HepG2 (cell line): Measurements from ENCODE around the gene CHTF8. TPM values are rescaled to one million over a fixed set of nuclear protein-coding genes. Genes with fewer than 3 reads are reported as not detected.

Experiments
- ATAC-seq: fragments of 200-7000 bp; cut with Tn5 transposase; 3 replicates; pipeline ENCODE4 v1.9.1; 2020; ENCODE audit warnings: mild to moderate bottlenecking, moderate library complexity
- BruUV-seq: library from RNA; stranded (reverse); fragments of 400-500 nt; replicated peaks from 2 replicates; lab custom pipeline; 2021; lab: Mats Ljungman, UMichigan
- CTCF ChIA-PET: fragments of 300-600 bp; formaldehyde crosslinking; extraction: SDS; loops from one replicate; lab custom pipeline; 2021; ENCODE audit warnings: low total read pairs, inconsistent platforms, low intra/inter-chr PET ratio; lab: Yijun Ruan, JAX
- POLR2A ChIA-PET: fragments of 350-600 bp; sonication (Branson Sonifier 250); formaldehyde crosslinking; loops from one replicate; lab custom pipeline; 2020; ENCODE audit warnings: antibody characterized with exemption, inconsistent platforms; lab: Yijun Ruan, JAX
- DNase-seq: peaks from one replicate; pipeline ENCODE4 v3.0.0-alpha.2; 2015; ENCODE audit warnings: low spot score
- FAIRE-seq: peaks from 3 replicates; lab custom pipeline; 2011; peaks lifted over from hg19 to GRCh38; lab: Jason Lieb, UNC
- H2AFZ ChIP-seq: one replicate; pipeline ENCODE4 v1.6.1; 2011; ENCODE audit warnings: low read length, inconsistent platforms
- H3K27ac ChIP-seq: fragments of 300-600 bp; 3 replicates; pipeline ENCODE4 v1.8.0; 2011; ENCODE audit warnings: mixed run types, mild to moderate bottlenecking, mixed read lengths, low read length, inconsistent platforms; ENCODE audit not compliant: insufficient read depth; ENCODE audit errors: extremely low read length
- H3K27me3 ChIP-seq, 2 experiments: fragments of 200-600 bp in 1 of 2; 2 replicates in 1 of 2; 3 replicates in 1 of 2; pipeline versions ENCODE4 v1.6.0 to v1.8.0; 2011; ENCODE audit warnings: low read length in 2 of 2, mild to moderate bottlenecking in 2 of 2, moderate library complexity in 2 of 2, inconsistent platforms in 1 of 2; ENCODE audit not compliant: insufficient read depth in 2 of 2, control insufficient read depth in 1 of 2
- H3K36me3 ChIP-seq, 2 experiments: fragments of 200-600 bp in 1 of 2; replicated peaks in 1 of 2; 2 replicates in 1 of 2; 3 replicates in 1 of 2; pipeline versions ENCODE4 v1.5.1 to v1.8.0; 2011; ENCODE audit warnings: low read length in 2 of 2, inconsistent platforms in 1 of 2; ENCODE audit not compliant: insufficient read depth in 2 of 2, control insufficient read depth in 1 of 2
- H3K4me1 ChIP-seq: 2 replicates; pipeline ENCODE4 v1.5.1; 2012; ENCODE audit warnings: low read length, inconsistent platforms; ENCODE audit not compliant: insufficient read depth
- H3K4me2 ChIP-seq: 2 replicates; pipeline ENCODE4 v1.6.0; 2011; ENCODE audit warnings: low read depth, low read length, inconsistent platforms
- H3K4me3 ChIP-seq, 3 experiments: fragments of 200-600 bp in 1 of 3; sonication (generic), shearing (Covaris generic) in 1 of 3; replicated peaks in 1 of 3; 2 replicates each; pipeline ENCODE4 v1.5.1; 2011 to 2016; ENCODE audit warnings: low read length in 3 of 3, inconsistent platforms in 2 of 3, low read depth in 2 of 3, mild to moderate bottlenecking in 2 of 3, control low read depth in 1 of 3, mixed read lengths in 1 of 3; ENCODE audit not compliant: insufficient read depth in 1 of 3
- H3K79me2 ChIP-seq: one replicate; pipeline ENCODE4 v1.6.1; 2011; ENCODE audit warnings: low read length, inconsistent platforms; ENCODE audit not compliant: insufficient read depth
- H3K9ac ChIP-seq: 2 replicates; pipeline ENCODE4 v1.6.0; 2011; ENCODE audit warnings: mild to moderate bottlenecking, low read depth, low read length, inconsistent platforms; ENCODE audit not compliant: insufficient read depth
- H3K9me3 ChIP-seq: 2 replicates; pipeline ENCODE4 v1.5.1; 2012; ENCODE audit warnings: mild to moderate bottlenecking, low read length
- H4K20me1 ChIP-seq: 2 replicates; pipeline ENCODE4 v1.6.0; 2011; ENCODE audit warnings: inconsistent platforms, mild to moderate bottlenecking, low read length, moderate library complexity; ENCODE audit not compliant: insufficient read depth
- ELF3 ChIP-seq: IDR thresholded peaks from 2 replicates; pipeline ENCODE4 v1.6.1; 2016; ENCODE audit warnings: missing genetic modification reagents, missing compliant biosample characterization
- FOXC1 ChIP-seq: sonication (generic); formaldehyde crosslinking; IDR thresholded peaks from 2 replicates; pipeline ENCODE4 v1.8.0; 2022; ENCODE audit warnings: mild to moderate bottlenecking, missing genetic modification reagents, borderline replicate concordance
- IKZF5 ChIP-seq: IDR thresholded peaks from 2 replicates; pipeline ENCODE4 v1.6.1; 2018; ENCODE audit warnings: missing genetic modification reagents, mild to moderate bottlenecking, missing compliant biosample characterization
- NR1H2 ChIP-seq: sonication (generic); formaldehyde crosslinking; IDR thresholded peaks from 2 replicates; pipeline ENCODE4 v1.8.1; 2022; ENCODE audit warnings: low read depth, missing genetic modification reagents, borderline replicate concordance
- SMC3 ChIP-seq: IDR thresholded peaks from 2 replicates; pipeline ENCODE4 v1.6.1; 2011; ENCODE audit warnings: low read length, improper control_type of control experiment
- SP4 ChIP-seq: sonication (generic); formaldehyde crosslinking; IDR thresholded peaks from 2 replicates; pipeline ENCODE4 v1.8.1; 2023; ENCODE audit warnings: mild to moderate bottlenecking, missing genetic modification reagents
- ZBTB7B ChIP-seq: sonication (generic); formaldehyde crosslinking; IDR thresholded peaks from 2 replicates; pipeline ENCODE4 v1.4.0; 2020; ENCODE audit warnings: missing genetic modification reagents
- ZNF276 ChIP-seq: sonication (generic); formaldehyde crosslinking; IDR thresholded peaks from 2 replicates; pipeline ENCODE4 v1.4.0; 2020; ENCODE audit warnings: mild to moderate bottlenecking, low read depth, missing genetic modification reagents
- ZNF598 ChIP-seq: sonication (generic); formaldehyde crosslinking; IDR thresholded peaks from 2 replicates; pipeline ENCODE4 v1.5.1; 2020; ENCODE audit warnings: mild to moderate bottlenecking, missing genetic modification reagents, borderline replicate concordance
- WGBS: methylation state at CpG from one replicate; pipeline ENCODE4 v1.1.6; 2017; ENCODE audit warnings: low lambda C conversion rate; 5-methylcytosine and 5-hydroxymethylcytosine counted together
- in situ Hi-C: cut with HindIII; loops from 2 replicates; pipeline ENCODE4 v1.10.0; 2017; ENCODE audit warnings: low pct_unique_long_range_greater_than_20kb; ENCODE audit not compliant: extremely low pct_ligation_motif_present
- intact Hi-C: fragments of 100-400 bp; cut with micrococcal nuclease; formaldehyde crosslinking; loops from one replicate; pipeline ENCODE4 v1.10.0; 2022; ENCODE audit not compliant: unreplicated experiment
- polyA plus RNA-seq, 8 experiments: library from polyadenylated mRNA; depleted of rRNA in 3 of 8; stranded (reverse) in 7 of 8; unstranded in 1 of 8; fragments of >200 nt; fragmentation: Illumina TruSeq in 4 of 8; extraction: Trizol in 4 of 8; gene quantifications; 2 replicates each; pipeline versions ENCODE4 v1.2.1 to v1.2.3, GENCODE V29; 2011 to 2016; ENCODE audit warnings: low read depth in 4 of 8, missing spikeins in 1 of 8, mixed read lengths in 1 of 8; ENCODE audit not compliant: insufficient read depth in 1 of 8
- total RNA-seq, 5 experiments: library from RNA; depleted of rRNA; stranded (reverse); fragments of >200 nt; fragmentation: Illumina TruSeq; extraction: Trizol; gene quantifications; 2 replicates each; pipeline ENCODE4 v1.2.3, GENCODE V29; 2016; ENCODE audit warnings: low read depth in 1 of 5
- TF ChIP-seq, protein P1 (sequence below): IDR thresholded peaks from 2 replicates; pipeline ENCODE4 v1.6.1; 2016; ENCODE audit warnings: mild to moderate bottlenecking

CHTF8 gene
- total and polyA plus RNA-seq, 2 of the 13 experiments (the other 11 are each of a cell fraction or from before 2014, with no cell fraction given) = 37.2 to 67.5 TPM

DNA sequence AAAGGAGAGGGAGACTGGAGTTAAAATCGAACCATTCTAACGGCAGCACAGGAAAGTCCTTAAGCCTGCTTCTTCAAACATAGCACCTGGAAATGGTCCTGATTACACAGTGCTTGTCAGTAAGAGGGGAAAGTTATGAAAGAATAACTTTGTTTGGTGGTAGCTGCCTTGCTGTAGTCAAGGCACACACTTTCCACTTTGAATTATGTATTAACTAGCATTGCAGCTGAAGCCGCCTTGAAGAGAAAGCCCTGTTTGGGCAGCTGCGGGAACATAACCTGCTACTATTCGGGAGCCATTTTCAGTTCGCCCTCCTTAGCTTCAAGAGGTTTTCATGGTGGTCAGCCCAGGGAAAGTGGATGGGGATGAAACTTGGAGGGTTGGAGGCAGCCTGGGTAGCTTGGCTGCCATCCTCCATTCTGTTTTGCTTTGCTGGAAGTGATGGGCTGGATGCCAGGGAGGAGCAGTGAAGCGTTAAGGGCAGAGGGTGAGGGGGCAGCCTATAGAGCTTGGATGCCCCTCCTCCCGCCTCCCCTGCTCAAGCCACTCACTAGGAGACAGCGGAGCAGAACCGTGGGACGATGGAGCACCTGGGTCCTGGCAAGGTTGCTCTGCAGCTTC, 32.2 kb downstream of the CHTF8 start:
- no peak for FAIRE-seq
- peaks cover 23% of the 10 kb centered on the region for H3K4me1 ChIP-seq
- peak; percentile 50 for ATAC-seq
- ChIA-PET POLR2A (interaction anchor here (0.9 to 1.6 kb wide), 2 partner anchors 10 to 32 kb away, joined by 3 read pairs; partner anchors contain the start of genes CHTF8 and UTP4), CTCF (no interaction called here)
- peak overlapping the region; percentile 77 for H3K4me2 ChIP-seq
- H3K9ac ChIP-seq = no peak overlapping the region
- peaks cover 4 to 38% of the 10 kb centered on the region in 2 experiments; a peak in 4 of 5 replicates for H3K27me3 ChIP-seq
- intact Hi-C loops = loop anchor here (10.0 kb wide), 1 partner anchor 105 kb away; no protein-coding TSS in a partner anchor
- H3K79me2 ChIP-seq = no peaks in the 10 kb centered on the region
- in situ Hi-C loops = loop anchor here (10.0 to 25.0 kb wide), 2 partner anchors 105 to 388 kb away; no protein-coding TSS in a partner anchor
- no TSS peak for BruUV-seq
- no peak for DNase-seq
- no peaks in the 10 kb centered on the region for H4K20me1 ChIP-seq
- no peak overlapping the region for H3K27ac ChIP-seq
- H3K4me3 ChIP-seq = peak overlapping the region; percentile 29 to 56 (median 31)
- no peaks in the 10 kb centered on the region for H3K36me3 ChIP-seq
- no peak overlapping the region for H2AFZ ChIP-seq
- H3K9me3 ChIP-seq = no peaks in the 10 kb centered on the region
- WGBS = 3% methylated on average over 11 of the region's 11 CpGs
- TF ChIP-seq IKZF5 (CRISPR knock-in tag) = 0 out of 2 replicates have a peak, but pooled peaks have one; percentile 20
- TF ChIP-seq NR1H2 (CRISPR knock-in tag) = no peak
- no peak for TF ChIP-seq ZNF598
- TF ChIP-seq, protein P1, sequence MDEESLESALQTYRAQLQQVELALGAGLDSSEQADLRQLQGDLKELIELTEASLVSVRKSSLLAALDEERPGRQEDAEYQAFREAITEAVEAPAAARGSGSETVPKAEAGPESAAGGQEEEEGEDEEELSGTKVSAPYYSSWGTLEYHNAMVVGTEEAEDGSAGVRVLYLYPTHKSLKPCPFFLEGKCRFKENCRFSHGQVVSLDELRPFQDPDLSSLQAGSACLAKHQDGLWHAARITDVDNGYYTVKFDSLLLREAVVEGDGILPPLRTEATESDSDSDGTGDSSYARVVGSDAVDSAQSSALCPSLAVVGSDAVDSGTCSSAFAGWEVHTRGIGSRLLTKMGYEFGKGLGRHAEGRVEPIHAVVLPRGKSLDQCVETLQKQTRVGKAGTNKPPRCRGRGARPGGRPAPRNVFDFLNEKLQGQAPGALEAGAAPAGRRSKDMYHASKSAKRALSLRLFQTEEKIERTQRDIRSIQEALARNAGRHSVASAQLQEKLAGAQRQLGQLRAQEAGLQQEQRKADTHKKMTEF (CRISPR knock-in tag) = no peak
- TF ChIP-seq ZNF276 (CRISPR knock-in tag) = no peak
- 0 out of 2 replicates have a peak, but pooled peaks have one; percentile 20 for TF ChIP-seq ZBTB7B (CRISPR knock-in tag)
- TF ChIP-seq SP4 (CRISPR knock-in tag) = 0 out of 2 replicates have a peak, but pooled peaks have one; percentile 37
- no peak for TF ChIP-seq SMC3
- no peak for TF ChIP-seq FOXC1 (CRISPR knock-in tag)
- TF ChIP-seq ELF3 (CRISPR knock-in tag) = no peak
